Adrenal gland (tissue), 5 donors: ENCODE measurements around the gene BUB1B.
"Not testable (repeated sequence)": the region's sequence is repeated elsewhere in the genome, so short reads cannot be mapped to it uniquely, and the experiment has no call there.

Experiments
- CTCF ChIP-seq, 6 experiments: fragments of 450-650 bp in 4 of 6; fragments of 200-600 bp in 2 of 6; sonication (generic) in 1 of 6; IDR thresholded peaks; 1 replicate in 5 of 6; 2 replicates in 1 of 6; pipeline versions ENCODE4 v1.5.1 to v1.8.0; 2016 to 2021; ENCODE audit warnings: antibody characterized with exemption in 6 of 6, mild to moderate bottlenecking in 2 of 6, moderate library complexity in 1 of 6
- POLR2A ChIP-seq, 2 donors: fragments of 450-650 bp; IDR thresholded peaks; one replicate each; pipeline ENCODE4 v1.6.1; 2017; ENCODE audit warnings: antibody characterized with exemption in 2 of 2, mild to moderate bottlenecking in 2 of 2, moderate library complexity in 1 of 2
- donor health status: DM: no; HTN: no; CAD: no.

GRCh38 chr15:40115106-40115505 lies 45.8 kb upstream of the BUB1B start:
- not testable (repeated sequence) for TF ChIP-seq POLR2A, CTCF (IDR thresholded peaks at IDR 0.05)
